ENCODE results near the gene MAD2L1BP.

GRCh38 chr6:43628393-43629103 lies 7.1 kb upstream of the MAD2L1BP start:
- TF ChIP-seq CTCF (conservative IDR thresholded peaks at IDR 0.05): no peak
- TF ChIP-seq EZH2 (IDR thresholded peaks at IDR 0.05; ENCODE audit: low read depth): no peak

All from PC-9 (cell line).